ENCODE data around the gene WDFY1. TPM values are rescaled to one million over a fixed set of nuclear protein-coding genes. Genes with fewer than 3 reads are reported as not detected.
A peak's percentile ranks its signal among the peaks of the same experiment; 100 is the strongest.

The WDFY1 gene
- total RNA-seq, 2 experiments from 2014 or later = 41.1 to 41.5 TPM

DNA sequence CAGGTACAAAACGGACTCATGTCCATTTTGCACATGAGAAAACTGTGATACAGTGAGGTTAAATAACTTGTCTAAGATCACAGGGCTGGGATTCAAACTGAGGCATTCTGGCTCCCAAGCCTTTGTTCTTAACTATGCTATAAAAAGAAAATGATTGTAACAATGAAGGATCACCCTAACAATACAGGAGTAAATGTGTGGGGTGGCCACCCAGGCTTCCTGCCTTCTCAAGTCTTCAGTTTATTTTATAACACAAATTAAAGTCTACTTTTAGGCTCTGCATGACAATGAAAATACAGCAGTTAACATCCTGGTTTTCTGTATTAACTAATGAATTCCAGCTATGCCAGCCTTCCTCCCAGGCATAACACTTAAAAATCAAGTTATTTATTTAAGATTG lies 7.6 kb downstream of the WDFY1 start:
- intact Hi-C loops (cut with DNase I, micrococcal nuclease) = no loop called here
- Mint-ChIP-seq H3K27me3 (no peaks in the 10 kb centered on the region), H3K4me1 (ENCODE audit: low read depth) (peaks cover 72% of the 10 kb centered on the region), H3K36me3 (ENCODE audit: low read depth) (peaks cover 9% of the 10 kb centered on the region), H3K4me3 (no peak overlapping the region), H3K9me3 (no peaks in the 10 kb centered on the region), H3K27ac (peak overlapping the region; percentile 37)
- DNase-seq (no peak), ATAC-seq (ENCODE audit: poor library complexity) (no peak)
- Histone ChIP-seq H3K4me3 (ENCODE audit: low read length) (no peak overlapping the region), H3K9me3 (ENCODE audit: control insufficient read depth in 1 of 2, insufficient read depth in 1 of 2, low read length in 2 of 2) (no peaks in the 10 kb centered on the region), H3K4me1 (ENCODE audit: insufficient read depth, low read length) (peaks cover 29% of the 10 kb centered on the region), H3K36me3 (ENCODE audit: insufficient read depth, low read length) (no peaks in the 10 kb centered on the region), H3K27me3 (ENCODE audit: control insufficient read depth in 1 of 2, insufficient read depth in 2 of 2, low read length in 2 of 2) (no peaks in the 10 kb centered on the region), H3K27ac (ENCODE audit: low read depth in 1 of 2, low read length in 2 of 2) (no peak overlapping the region)
- POLR2A ChIA-PET = no interaction called here
- TF ChIP-seq, protein P1, sequence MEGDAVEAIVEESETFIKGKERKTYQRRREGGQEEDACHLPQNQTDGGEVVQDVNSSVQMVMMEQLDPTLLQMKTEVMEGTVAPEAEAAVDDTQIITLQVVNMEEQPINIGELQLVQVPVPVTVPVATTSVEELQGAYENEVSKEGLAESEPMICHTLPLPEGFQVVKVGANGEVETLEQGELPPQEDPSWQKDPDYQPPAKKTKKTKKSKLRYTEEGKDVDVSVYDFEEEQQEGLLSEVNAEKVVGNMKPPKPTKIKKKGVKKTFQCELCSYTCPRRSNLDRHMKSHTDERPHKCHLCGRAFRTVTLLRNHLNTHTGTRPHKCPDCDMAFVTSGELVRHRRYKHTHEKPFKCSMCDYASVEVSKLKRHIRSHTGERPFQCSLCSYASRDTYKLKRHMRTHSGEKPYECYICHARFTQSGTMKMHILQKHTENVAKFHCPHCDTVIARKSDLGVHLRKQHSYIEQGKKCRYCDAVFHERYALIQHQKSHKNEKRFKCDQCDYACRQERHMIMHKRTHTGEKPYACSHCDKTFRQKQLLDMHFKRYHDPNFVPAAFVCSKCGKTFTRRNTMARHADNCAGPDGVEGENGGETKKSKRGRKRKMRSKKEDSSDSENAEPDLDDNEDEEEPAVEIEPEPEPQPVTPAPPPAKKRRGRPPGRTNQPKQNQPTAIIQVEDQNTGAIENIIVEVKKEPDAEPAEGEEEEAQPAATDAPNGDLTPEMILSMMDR (IDR thresholded peaks at IDR 0.05) = no peak
- CTCF ChIA-PET = interaction anchor here (1.5 kb wide), 1 partner anchor 33 kb away, joined by 4 read pairs; no protein-coding TSS in a partner anchor

DNA sequence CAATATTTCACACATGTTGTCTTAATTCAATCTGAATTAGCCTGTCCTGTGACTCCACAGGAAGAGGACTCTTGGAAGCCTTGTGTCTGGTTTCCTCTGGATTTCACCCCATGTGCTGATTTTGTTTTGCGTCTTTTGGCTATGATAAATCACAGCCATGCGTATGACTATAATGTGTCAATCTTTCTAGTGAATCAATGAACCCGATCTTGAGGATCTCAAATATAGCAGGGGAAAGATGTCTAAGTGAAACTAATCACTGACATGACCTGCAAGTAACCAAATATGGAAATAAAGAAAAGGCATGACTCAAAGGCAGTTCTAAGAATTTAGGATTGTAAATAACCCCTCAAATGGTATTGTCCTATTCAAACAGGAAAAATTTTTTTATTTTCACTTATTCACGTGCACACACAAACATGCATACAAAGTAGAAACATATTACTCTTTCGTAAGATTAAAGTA lies 8.2 kb downstream of the WDFY1 start:
- CTCF ChIA-PET = interaction anchor here (0.6 kb wide), 1 partner anchor 24 kb away, joined by 3 read pairs; no protein-coding TSS in a partner anchor
- H3K36me3 Mint-ChIP-seq (ENCODE audit: low read depth) = peaks cover 8% of the 10 kb centered on the region
- H3K27ac Mint-ChIP-seq = peak overlapping the region; percentile 37
- Histone ChIP-seq H3K9me3 (ENCODE audit: control insufficient read depth in 1 of 2, insufficient read depth in 1 of 2, low read length in 2 of 2) (no peaks in the 10 kb centered on the region), H3K4me1 (ENCODE audit: insufficient read depth, low read length) (peaks cover 24% of the 10 kb centered on the region), H3K27ac (ENCODE audit: low read depth in 1 of 2, low read length in 2 of 2) (no peak overlapping the region), H3K36me3 (ENCODE audit: insufficient read depth, low read length) (no peaks in the 10 kb centered on the region), H3K4me3 (ENCODE audit: low read length) (no peak overlapping the region), H3K27me3 (ENCODE audit: control insufficient read depth in 1 of 2, insufficient read depth in 2 of 2, low read length in 2 of 2) (no peaks in the 10 kb centered on the region)
- no peak for DNase-seq
- no peak for ATAC-seq (ENCODE audit: poor library complexity)
- H3K9me3 Mint-ChIP-seq = no peaks in the 10 kb centered on the region
- H3K27me3 Mint-ChIP-seq = no peaks in the 10 kb centered on the region
- POLR2A ChIA-PET = no interaction called here
- H3K4me3 Mint-ChIP-seq = no peak overlapping the region
- intact Hi-C loops (cut with DNase I, micrococcal nuclease) = no loop called here
- peaks cover 73% of the 10 kb centered on the region for H3K4me1 Mint-ChIP-seq (ENCODE audit: low read depth)
- TF ChIP-seq, protein P1 (IDR thresholded peaks at IDR 0.05) = no peak

DNA sequence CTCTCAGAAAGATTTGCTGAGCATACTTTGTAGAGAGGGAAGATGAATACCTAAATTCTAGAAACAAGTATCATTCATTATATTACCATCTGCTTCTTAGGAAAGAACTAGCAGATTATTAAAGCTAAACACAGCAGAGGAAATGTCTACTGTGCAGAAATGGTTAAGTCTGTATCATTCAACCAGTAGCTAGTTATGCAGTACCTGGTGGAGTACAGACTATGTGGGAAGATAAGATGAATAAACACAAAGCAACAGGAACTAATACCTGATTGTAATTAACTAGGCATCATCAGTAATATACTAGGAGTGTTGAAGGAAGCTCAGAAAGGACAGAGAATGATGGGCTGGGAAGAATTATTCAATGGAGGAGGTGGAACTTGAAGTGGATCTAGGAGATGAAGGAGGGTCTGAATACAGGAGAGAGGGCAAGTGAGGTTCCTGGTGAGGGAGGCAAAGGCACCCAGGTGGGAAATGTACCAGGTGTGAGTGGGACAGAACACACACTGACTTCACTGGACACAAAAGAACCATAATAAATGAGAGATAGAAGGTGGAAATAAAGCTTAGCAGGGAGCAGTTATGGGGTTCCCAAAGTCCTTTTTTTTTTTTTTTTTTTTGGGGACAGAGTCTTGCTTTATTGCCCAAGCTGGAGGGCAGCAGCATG lies 9.5 kb downstream of the WDFY1 start:
- no peaks in the 10 kb centered on the region for H3K27me3 Mint-ChIP-seq
- H3K4me1 Mint-ChIP-seq (ENCODE audit: low read depth) = peaks cover 74% of the 10 kb centered on the region
- TF ChIP-seq, protein P1 (IDR thresholded peaks at IDR 0.05) = no peak
- no peak overlapping the region for H3K4me3 Mint-ChIP-seq
- peaks cover 5% of the 10 kb centered on the region for H3K36me3 Mint-ChIP-seq (ENCODE audit: low read depth)
- H3K27ac Mint-ChIP-seq = no peak overlapping the region
- POLR2A ChIA-PET = interaction anchor here (0.7 kb wide), 1 partner anchor 1014 kb away, joined by 3 read pairs; no protein-coding TSS in a partner anchor
- no peaks in the 10 kb centered on the region for H3K9me3 ChIP-seq (ENCODE audit: control insufficient read depth in 1 of 2, insufficient read depth in 1 of 2, low read length in 2 of 2)
- no peak overlapping the region for H3K4me3 ChIP-seq (ENCODE audit: low read length)
- H3K27ac ChIP-seq (ENCODE audit: low read depth in 1 of 2, low read length in 2 of 2) = no peak overlapping the region
- intact Hi-C loops (cut with DNase I, micrococcal nuclease) = no loop called here
- H3K27me3 ChIP-seq (ENCODE audit: control insufficient read depth in 1 of 2, insufficient read depth in 2 of 2, low read length in 2 of 2) = no peaks in the 10 kb centered on the region
- H3K4me1 ChIP-seq (ENCODE audit: insufficient read depth, low read length) = peaks cover 18% of the 10 kb centered on the region
- ATAC-seq (ENCODE audit: poor library complexity) (no peak), DNase-seq (no peak)
- H3K9me3 Mint-ChIP-seq = no peaks in the 10 kb centered on the region
- CTCF ChIA-PET = no interaction called here
- H3K36me3 ChIP-seq (ENCODE audit: insufficient read depth, low read length) = no peaks in the 10 kb centered on the region

All from CD4-positive, alpha-beta T cell (primary cell).